T1000 (cell line): ENCODE measurements around the gene RAP2C.

Experiments
- DNase-seq: peaks from one replicate; lab custom pipeline; 2025; ENCODE audit warnings: mixed read lengths; lab: John Stamatoyannopoulos, UW

RAP2C gene

DNA sequence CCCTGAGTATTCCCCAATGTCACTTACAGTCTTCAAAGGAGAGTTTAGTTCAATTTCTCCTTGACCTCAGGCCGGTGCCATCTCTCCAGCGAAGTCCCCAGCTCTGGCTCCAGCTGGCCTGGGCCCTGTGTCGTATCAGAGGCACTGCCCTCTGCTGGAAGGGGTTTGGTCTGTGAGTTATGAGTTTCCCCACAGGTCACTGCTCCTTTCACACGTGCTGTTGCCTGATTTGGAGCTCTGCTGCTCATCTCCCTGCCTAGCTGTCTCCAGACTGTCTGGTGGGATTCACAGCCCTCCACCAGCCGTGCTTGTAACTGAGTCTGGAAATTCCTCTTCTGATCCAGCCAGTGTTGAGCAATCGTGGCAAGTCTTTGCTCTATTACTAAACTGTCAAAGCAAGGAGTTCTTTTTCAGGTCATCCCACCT is at the start of gene RAP2C:
TSS of gene RAP2C (minus strand) at position 105 of the 426 bp plus-strand sequence. CDS start 2,179 bp downstream, outside the sequence.
- no peak for DNase-seq

DNA sequence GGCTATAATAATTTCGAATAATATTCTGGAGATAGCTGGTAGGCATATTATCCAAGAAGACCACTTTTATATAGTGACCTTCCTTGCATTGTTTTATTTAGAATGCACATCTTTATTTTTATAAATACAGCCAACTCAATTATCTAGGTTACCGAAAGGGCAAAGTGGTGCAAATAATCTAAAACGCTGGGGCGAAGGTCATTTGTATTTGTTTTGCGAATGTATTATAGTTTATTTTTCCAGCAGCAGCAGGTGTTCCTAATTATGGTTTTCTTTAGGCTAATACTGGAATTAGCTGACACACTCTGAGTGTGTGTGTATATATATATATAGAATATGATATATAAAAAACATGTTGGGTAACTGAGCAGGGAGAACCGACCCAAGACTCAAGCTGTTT is 48.1 kb upstream of the RAP2C start:
- DNase-seq, result no peak

DNA sequence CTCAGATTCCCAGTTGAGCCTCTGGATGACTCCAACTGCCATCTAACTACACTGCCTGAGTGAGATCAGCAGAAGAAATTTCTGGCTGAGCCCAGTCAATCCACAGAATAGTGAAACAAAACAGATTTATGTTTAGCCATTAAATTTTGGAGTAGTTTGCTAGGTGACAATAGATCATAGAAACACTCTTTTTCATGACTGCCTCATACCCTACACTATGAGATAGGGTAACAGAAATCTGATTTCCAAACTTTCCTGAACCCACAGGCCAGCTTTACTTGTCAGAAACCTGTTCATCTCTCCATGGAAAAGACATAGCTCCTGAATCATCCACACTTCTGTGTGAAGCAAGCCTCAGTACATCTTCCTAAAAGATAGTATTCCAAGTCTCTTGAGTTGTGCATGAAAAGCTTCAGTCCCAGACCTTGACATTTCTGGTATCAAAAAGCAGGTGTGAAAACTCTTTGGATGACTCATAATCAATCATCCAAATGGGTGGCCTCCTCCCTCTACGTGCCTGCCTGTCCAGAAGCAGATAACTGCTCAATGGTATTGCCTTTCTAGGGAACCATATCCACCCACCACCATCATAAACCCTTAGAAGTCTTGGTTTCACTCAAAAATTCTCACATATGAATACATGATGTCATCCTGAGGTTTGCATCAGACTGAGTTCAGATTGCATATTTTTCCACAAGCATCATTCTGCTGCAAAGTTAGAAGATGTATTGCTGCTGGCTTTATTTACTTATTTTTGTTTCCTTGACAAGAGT is 47.5 kb upstream of the RAP2C start:
- no peak for DNase-seq

DNA sequence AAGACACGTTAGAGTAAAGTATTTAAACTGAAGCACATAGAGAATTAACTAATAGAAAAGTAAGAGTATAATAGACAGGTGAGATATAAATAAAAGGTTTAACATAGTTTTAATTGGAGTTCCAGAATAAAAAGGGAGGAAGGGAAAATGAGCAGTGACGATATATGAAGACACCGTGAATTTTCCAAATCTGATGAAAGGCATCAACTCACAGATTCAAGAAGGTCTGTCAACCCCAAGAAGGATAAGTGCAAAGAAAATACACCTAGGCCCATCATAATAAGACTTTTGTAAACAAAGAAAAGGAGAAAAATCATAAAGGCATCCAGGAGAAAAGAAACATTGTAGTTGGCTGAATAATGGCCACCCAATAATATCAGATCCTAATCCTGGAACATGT is 43.9 kb upstream of the RAP2C start:
- DNase-seq, result no peak

DNA sequence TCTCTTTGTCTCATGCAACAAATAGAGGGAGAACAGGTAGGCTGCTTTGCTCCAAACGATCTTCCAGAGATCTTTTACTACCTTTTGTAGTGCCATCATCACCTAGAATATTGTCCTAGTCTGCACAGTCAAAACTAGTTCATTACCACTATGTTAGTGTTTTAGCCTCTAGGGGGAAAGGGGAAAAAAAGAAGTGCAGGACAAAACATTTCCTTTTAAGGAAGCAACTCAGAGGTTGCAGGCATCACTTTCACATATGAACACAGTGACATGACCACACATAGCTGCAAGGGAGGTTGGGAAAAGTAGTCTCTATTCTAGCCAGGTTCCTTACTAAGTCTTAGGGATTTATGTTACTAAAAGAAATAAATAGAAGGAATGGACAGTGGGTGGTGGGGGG is 39.3 kb upstream of the RAP2C start:
- no peak for DNase-seq

DNA sequence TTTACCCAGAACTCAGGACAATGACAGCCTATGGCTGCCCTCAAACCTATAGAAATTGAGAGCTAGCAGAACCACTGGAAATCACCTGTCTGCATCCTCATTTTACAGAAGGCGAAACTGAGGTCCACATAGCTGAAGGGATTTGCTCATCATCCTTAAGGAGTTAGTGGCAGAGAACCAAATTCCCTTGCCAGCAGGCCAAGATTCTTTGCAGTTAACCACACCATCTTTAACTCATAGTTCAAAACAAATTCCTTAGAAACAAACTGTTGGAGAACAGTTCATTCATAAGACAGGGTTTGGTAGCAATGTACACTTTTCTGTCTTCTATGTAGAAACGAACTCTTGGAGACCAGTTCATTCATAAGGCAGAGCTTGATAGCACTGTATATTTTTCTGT is 37.9 kb upstream of the RAP2C start:
- DNase-seq, result no peak

DNA sequence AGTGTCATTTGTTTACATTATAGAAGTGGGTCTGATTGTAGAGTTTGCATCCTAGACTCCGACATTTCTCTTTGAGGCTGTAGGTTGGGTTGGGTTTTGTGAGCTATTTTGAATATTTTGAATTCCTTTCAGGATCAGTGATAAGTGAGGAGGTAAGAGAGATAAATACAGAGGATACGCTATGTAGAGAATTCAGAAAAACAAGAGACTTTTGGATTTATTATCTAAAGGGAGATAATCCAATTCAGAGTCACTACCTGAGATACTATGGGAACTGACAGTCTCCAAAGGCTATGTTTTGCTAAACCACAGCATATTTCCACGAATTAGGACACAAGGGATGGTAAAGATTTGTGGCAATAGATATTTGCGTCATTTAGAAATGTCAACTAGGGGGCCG is 16.9 kb upstream of the RAP2C start:
- no peak for DNase-seq

DNA sequence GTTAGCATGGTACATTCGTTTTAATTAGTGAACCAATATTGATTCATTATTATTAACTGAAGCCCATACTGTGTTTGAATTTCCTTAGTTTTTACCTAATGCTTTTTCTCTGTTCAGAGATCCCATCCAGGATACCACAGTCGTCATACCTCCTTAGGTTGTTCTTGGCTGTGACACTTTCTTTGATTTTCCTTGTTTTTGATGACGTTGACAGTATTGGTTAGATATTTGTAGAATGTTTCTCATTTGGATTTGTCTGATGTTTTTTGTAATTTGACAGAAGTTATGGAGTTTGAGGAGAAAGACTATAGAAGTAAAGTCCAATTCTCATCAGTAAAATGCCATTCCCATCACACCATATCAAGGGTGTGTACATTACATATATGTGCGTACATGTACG is 16.2 kb upstream of the RAP2C start:
- DNase-seq, result no peak

DNA sequence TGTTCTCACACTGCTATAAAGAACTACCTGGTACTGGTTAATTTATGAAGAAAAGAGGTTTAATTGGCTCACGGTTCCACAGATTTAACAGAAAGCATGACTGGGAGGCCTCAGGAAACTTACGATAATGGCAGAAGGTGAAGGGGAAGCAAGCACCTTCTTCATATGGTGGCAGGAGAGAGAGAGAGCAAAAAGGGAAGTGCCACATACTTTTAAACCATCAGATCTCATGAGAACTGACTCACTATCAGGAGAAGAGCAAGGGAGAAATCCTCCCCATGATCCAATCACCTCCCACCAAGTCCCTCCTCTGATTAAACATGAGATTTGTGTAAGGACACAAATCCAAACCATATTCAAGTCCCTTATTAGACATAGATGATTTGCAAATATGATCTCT is 12.3 kb upstream of the RAP2C start:
- DNase-seq, result no peak

DNA sequence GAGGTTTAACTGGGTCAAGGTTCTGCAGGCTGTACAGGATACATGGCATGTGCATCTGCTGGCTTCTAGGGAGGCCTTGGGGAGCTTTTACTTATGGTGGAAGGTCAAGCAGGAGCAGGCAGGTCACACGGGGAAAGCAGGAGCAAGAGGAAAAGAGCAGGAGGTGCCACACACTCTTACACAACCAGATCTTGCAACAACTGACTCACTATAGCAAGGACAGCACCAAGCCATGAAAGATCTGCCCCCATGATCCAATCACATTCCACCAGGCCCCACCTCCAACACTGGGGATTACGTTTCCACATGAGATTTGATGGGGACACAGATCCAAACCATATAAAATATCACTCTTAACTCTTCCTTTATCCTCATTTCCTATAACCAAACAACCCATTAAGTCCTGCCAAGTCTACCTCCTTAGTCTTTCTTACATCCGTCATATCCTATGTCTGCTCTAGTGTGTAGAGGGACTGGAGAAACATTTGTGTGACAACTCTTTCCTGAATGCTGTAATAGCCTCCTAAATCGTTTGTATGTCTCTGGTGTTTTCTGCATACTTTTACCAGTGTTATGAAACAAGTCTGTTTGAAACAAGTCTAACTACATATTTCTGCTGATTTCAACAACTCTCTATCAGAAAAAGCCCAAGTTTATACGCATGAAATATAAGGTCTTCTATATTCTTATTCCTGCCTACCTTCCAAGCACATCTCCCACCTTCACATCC is 8.3 kb upstream of the RAP2C start:
- DNase-seq, result no peak

DNA sequence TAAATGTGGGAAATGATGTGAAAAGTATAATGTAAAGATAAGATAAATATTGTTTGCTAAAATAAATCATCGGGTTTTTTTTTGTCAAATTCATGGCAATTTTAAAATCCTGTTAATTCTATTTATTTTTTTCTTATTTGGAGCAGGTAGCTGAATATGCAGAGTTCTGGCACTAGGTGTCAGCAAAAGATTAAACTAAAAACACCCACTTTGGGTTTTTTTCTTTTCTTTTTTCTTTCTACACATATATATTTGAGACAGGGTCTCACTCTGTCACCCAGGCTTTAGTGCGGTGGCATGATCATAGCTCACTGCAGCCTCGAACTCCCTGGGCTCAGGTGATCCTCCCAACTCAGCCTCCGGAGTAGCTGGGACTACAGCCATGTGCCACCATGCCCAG is 6.9 kb upstream of the RAP2C start:
- DNase-seq, result no peak

DNA sequence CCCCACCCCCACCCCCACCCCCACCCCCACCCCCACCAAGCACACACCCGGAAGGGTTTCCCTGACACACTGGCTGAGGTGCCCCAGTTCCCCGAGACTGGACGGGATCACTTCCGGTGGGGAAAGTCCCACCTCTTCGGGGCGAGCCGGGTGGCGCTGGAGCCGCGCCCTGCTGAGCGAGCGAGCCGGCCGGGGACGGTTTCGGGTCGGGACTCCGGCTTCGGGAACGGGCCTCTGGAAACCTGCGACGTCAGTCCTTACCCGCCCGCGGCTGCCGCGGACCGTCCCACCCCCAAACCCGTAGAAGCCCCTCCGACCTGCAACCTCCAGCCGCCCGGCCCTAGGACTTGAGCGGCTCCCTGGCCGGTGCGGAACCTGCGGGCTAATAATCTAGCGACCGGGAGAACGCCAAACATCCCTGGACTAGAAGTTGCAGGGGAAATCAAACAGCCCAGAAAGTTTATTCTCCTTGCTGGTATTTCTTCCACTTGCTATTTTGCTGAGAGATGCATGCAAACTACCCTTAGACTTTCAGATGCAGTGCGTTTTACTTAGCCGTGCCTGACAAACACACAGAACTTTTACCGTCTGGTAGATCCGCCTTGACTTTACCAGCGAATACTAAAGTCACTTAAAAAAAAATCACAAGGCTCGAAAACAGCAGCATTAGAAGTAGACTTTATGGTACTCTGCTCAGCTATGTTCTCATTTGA is 991 bp downstream of the RAP2C start:
- peak; percentile 31 for DNase-seq

DNA sequence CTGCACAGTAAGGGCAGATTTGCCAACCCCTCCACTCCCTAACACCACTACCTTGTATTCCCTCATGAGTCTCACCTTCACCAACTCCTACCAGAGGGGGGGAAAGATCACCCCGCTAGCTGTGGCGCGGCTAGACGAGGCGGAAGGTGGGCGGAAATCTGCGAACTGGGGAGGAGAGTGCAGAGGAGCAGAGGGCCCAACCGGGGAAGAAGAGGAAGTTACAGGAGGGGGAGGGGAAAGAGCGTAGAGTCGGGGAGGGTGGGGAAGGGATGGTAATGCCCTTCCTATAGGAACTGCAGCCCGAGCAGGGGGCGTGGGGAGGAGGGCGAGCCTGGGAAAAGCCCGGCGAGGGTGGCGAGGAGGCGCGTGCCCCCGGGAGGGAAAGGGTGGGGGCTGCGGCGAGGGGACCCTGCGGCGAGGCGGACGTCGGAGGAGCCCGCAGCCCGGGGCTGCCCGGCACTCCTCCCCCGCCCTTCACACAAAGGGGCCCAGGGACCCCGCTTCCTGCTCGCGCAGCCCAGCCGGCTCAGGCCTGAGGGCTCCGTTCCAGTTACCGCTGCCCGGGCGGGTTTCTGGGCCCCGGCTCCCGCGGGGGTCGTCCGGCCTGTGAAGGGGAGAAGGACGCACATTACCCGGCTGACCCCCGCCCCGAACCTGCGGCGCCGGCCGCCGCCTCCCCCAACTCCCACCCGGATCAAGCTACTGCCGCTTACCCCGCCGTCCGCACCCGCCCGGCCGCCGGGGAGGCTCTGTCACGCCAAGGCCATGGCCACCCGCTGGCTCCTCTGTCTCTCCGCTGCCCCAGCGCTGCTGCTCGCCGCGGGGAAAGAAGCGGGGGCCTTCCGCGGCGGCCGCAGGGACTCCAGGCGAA is 1.8 kb downstream of the RAP2C start:
- no peak for DNase-seq

DNA sequence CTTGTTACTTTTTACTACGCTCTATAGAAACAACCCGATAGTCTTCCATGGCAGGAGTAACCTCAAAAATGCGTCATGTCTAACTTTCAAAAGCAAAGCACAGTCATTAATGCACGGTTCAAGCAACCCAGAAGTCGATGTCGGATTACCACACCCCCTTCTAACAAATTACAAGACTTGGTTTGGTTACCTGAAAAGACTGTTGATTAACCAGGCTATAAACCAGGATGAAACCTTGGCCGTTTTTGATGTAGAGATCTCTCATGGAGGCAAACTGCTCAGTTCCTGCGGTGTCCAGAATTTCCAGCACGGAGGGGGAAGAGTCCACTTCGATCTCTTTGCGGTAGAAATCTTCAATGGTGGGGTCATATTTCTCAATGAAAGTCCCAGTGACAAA is 2.4 kb downstream of the RAP2C start:
- no peak for DNase-seq

DNA sequence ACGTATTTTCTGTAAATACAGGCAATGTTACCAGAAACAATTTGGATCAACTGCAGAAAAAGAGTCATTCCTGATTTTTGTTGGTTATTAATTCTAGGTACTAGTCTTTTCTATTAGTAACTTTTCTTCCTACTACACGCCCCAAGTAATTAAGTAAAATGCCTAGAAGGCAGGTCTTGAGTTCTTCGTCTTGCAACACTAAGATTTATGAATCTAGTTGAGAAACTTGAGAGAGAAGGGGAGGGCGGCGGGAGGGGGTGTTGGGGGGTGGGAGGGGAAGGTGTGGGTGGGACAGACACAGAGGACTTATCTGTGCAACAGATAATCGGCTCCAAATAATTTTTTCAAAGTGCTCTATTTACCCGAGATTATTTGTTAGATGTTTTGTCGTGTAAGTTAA is 3.0 kb downstream of the RAP2C start:
- DNase-seq, result no peak

DNA sequence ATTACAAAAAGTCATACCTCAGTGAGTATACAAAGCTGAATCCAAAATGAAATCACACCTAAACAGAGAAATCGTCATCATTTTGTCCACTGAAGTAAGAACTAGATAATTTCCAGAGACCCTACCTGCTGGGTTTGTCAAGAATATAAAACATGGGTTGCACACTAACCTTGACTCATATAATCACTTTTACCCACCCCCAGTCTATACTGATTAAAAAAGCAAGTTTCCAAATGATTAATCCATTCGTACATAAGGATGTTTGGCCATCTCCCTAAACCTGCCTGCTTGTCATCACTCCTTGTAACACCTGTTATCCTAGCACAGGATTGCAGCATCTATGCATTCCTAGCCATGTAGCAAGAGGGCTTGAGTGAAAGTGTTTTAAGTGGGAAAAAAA is 4.7 kb downstream of the RAP2C start:
- DNase-seq, result no peak

DNA sequence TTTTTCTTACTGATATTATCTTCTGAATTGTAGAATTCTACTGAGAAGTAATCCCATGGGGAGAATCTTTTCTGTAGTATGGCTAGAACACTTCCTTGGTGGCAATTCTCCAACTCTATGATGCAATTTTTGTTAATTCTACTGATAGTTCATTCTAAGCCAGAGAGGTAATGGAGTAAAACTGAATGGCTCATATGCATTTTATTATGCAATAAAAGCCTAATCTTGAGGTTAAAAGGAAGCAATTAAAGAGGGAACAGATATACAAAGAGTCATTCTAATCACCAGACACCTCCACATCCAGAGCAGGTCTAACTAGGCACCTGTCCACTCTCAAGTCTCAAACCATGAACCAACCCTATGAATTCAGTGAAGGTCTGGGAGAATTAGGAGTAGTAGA is 9.7 kb downstream of the RAP2C start:
- no peak for DNase-seq

DNA sequence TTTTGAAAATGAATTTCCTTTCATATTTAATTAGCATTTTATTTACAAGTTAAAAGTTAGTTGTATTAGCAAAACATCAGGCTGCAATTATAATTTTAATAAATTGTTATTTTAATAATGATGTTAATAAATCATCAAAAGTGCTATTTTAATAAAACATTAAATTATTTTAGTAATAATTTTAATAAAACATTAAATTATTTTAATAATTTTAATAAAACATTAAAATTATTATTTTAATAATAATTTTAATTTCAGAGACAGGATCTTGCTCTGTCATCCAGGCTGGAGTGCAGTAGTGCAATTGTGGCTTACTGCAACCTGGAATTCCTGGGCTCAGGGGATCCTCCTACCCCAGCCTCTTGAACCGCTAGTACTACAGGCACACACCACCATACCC is 10.8 kb downstream of the RAP2C start:
- no peak for DNase-seq

DNA sequence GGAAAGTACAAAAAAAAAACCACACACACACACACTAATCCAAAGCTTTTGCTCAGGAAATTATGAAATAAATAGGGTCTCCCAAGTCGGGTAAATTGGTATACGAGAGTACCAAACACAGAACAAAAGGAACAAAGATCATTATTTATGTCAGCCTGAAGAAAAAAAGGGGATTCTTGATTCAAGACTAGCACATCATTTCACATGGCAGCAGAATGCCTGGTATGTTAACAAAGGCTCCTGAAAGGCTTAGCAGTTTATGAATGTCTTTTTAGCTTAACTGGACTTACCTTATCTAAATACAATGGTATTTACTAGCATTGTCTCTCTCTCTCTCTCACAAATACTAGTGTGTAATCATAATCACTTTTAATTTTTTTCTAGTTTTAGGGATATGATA is 11.3 kb downstream of the RAP2C start:
- DNase-seq, result no peak

DNA sequence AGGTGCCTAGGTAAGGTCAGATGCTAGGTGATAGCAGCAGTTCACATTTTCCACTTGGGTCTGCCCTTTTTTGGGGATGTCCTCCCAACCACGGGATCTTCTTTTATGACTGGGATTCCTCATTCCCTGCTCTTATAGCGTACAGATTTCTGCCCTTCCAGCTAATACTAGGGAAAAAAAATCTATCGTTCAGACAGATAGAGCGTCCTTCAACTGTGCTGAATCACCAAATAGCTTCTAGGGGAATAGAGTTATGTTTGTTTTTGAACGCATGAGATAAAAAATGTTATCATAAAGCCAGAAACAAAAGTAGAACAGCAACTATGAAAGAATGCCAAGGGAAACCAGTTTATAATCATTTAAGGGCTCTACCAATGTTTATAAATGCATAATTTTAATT is 13.0 kb downstream of the RAP2C start:
- DNase-seq, result no peak

DNA sequence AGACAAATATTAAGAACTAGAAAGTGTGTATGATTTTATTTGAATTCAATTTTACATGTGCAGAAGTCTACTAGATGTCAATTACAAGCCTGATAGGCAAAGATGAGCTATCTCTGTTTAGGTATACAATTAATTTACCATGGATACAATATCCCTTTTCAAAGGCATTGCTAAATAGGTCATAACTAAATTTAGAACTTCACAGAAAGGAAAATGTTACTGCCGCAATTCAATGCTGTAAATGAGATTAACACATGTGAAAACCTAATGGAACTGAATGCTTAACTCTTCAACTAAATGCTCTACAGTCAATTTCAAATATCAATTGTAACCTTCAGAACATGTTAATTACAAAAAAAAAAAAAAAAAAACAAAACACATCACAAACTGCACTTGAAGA is 14.6 kb downstream of the RAP2C start:
- DNase-seq, result no peak

DNA sequence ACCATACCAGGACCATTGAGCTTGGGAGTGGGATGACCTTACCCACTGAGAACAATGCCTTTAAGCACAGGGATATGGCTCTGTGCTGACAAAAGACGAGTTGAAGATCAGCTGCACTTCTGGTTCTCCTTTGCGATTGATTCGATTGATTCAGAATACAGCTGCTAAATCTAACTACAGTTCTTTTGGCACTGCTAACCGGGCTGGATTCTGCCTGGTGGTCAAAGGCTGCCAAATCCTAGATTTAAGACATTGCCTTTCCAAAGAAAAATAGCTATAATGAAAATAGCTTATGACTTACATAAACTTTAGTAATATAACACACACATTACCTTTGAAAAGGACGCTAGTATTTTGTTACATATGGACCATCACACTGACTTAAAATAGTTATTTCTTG is 18.3 kb downstream of the RAP2C start:
- DNase-seq, result no peak
